HG03025 (cell line): ENCODE data around the gene LRRC28.

Experiments
- ATAC-seq: cut with Tn5 transposase; IDR thresholded peaks from one replicate; pipeline ENCODE4 v1.9.1; 2021; ENCODE audit warnings: mild to moderate bottlenecking, moderate library complexity; ENCODE audit not compliant: unreplicated experiment, low FRiP score

The LRRC28 gene

DNA sequence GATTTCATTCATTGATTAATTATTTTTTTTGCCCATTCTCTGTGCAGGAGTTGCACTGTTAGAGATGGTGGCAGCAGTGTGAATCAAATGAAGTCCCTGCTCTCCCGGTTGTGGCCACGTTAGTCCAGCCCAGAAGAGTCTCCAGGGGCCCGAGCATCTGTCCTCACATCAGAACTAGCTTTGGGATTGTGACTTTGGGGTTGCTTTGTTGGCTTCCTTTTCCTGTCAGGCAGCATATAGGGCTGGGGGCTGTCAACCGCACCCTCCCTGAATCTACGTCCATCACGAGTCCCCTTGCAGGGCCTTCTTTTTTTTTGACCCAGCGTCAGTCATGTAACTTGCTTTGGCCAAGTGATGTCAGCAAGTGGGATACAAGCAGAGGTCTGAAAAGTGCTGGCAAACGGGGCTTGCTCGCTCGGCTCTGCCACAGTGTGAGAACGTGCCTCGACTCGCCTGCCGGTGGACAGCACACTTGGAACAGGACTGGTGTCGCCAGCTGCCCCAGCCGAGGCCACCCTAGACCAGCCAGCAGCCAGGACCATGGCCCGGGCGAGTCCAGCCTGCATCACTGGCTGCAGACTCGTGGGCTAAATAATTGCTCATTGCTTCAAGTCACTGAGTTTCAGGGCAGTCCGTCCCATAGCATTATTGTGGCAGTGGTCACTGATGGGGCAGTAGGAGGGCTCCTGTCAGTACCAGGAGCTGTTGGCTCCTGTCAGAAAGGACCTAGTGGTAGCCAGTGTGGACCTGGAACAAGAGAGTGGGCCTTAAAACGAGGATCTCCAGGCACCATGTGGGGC, 162.9 kb downstream of the LRRC28 start:
- no peak for ATAC-seq

DNA sequence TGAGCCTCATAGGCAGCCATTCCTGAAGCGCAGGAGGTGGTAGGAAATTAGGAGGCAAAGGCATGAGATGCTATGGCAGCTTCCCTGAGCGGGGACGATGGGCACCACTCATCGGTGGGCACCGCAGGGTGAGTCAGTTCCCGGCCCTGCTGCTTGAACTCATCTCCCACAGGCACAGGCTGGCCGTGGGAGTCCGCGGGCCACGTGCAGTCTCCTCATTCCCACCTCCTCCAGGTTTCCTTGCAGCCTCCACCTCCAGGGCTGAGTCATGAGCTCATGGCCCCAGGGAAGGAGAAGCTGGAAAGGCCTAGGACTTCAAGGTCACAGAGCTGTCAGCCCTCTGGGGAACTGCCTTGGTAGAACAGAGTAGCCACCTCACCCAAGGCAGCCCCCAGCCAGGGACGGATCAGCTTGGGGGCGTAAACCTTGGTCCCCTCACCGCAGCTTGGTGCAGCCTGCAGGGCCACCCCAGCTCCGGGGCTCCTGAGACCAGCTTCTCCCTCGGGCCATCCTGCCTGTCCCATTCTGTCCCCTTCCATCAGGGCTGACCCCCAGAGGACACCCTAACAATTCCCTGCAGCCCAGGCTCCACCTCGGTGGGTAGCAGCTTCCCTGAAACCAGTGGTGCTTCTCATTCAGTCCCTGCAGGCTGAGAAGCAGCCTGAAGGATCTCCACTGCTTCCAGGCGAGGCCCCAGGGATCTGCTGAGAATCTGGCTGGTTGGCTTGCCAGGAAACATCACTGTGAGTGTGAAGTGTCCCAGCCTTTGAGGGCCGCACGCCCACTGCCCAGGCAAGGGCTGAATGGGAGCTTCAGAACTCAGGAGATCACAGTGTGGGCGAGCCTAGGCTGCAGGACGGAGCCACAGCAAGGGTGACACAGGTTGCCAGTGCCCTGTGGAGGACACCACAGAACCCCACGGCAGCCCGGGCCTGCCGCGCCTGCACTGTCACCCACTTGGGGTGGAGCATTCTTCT, 163.8 kb downstream of the LRRC28 start:
- no peak for ATAC-seq

DNA sequence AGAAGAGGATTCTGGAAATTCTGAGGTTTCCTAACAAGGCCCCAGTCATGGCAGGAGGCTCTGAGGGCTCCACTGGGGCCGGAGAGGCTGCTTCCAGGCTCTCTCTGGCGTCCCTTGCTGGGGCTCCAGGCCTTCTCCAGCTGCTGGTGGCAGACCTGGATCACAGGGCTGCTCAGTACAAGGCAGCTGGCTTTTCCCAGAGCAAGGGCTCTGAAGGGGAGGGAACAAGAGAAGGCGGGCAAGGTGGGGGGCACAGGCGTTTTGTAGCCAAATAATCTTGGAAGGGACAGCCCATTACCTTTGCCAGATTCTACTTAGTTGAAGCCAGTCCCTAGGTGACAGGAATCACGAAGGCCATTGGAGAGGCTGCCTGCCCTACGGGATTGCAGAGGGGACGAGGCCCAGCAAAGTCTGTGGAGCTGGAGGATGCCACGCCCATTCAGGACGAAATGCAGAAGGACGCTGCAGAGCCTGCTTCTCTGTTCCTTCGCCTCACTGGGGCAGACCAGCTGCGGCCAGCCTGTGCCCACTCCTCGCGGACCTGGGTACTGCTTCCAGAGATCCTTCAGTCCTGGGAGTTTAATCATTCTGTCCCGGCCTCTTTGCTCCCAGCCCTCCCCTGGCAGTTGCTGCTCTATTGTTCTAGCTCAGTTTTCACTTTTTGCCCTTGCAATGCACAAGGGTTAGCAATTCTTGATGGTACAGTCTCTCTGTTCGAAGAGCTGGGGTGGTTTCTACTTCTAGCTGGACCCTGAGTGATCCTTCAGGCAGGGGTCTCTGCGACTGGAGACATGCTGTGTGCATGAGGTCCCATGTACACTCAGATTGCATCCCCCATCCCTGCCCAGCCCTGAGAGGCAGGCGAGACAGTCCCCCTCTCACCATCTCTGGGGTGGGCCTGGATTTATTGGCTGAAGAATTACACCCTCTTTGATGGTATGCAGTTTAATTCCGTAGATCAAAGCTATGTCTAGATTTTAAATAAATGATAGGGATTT, 165.2 kb downstream of the LRRC28 start:
- no peak for ATAC-seq

DNA sequence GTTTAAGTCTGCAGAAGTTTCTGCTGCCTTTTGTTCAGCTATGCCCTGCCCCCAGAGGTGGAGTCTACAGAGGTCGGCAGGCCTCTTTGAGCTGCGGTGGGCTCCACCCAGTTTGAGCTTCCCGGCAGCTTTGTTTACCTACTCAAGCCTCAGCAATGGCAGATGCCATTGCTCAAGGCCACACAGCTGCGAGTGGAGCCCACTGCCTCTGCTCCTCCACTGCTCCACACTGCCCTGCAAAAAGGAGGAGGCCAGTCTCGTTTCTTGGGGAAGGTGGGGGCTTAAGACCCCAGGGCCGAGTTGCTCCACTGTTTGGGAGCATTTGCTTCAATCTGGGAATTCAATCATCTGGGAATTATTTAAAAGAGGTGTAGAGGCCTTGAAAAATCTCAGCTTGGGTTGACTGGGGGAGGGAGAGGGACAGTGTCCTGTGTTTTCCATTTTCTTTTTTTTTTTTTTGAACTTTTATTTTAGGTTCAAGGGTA, 169.9 kb downstream of the LRRC28 start:
- ATAC-seq = no peak

DNA sequence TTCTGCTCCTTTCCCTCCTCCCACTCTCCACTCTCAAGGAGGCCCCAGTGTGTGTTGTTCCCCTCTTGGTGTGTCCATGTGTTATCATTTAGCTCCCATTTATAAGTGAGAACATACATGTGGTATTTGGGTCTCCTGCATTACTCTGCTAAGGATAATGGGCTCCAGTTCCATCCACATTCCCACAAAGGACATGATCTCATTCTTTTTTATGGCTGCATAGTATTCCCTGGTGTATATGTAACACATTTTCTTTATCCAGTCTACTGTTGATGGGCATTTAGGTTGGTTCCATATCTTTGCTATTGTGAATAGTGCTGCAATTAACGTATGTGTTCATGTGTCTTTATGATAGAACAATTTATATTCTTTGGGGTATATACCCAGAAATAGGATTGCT, 170.5 kb downstream of the LRRC28 start:
- ATAC-seq = no peak

DNA sequence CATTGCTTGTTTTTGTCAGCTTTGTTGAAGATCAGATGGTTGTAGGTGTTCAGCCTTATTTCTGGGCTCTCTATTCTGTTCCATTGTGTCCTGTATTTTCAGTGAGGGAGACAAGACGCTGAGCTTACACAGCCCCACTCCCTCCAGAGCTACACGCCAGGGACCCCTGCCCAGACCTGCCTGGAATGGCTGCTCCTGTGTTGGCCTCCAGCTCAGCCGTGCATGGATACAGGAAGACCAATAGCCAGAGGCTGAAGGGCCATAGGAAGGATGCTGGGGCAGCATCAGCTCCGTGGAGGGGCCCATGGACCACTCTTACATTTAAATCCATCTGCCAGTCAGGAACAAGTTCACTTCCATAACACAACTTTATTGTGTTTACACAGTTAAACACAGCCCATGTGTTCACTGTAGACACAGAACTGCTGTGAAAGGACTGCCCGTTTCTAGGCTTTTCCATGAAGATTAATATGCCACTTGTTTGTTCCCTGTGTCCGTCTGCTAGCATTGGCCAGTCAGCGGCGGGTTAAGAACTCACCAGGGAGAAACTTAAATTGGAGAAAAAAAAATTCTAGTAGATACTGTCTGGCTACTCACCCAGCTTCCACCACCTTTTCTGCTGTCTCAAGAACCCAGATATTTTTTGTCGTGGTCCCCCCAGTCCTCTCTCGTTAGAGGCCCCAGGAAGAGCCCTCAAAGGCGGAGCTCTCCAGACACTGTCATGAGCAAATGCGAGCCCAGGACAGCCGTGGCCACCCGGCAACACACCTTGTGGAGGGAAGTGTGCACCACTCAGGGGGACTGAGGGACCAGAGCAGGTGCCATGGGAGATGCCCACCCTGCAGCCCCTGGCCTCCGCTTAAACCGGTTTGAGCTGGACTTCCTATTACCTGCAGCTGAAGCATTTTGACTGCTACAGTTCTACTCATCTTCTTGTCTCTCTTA, 172.2 kb downstream of the LRRC28 start:
- ATAC-seq = no peak

DNA sequence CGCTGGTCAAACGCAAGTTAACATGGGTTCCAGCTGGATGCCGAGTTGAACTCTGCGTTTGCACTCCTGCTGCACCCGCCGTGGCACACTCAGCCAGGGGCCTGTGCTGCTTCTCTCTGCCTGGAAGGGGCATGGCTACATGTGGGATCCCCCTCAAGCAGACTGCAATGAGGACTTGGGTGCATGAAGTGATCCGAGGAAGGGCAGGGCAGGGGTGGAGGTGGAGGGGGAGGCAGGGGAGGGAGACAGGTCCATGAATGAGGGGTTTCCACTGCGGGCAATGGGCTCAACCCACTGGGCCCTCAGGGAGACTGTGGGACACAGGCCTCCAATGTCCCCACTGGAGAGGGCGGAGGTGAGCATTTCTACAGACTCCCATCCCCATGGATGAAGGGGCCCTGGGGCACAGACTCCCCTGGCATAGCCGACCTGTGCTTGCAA, 172.9 kb downstream of the LRRC28 start:
- ATAC-seq = no peak

DNA sequence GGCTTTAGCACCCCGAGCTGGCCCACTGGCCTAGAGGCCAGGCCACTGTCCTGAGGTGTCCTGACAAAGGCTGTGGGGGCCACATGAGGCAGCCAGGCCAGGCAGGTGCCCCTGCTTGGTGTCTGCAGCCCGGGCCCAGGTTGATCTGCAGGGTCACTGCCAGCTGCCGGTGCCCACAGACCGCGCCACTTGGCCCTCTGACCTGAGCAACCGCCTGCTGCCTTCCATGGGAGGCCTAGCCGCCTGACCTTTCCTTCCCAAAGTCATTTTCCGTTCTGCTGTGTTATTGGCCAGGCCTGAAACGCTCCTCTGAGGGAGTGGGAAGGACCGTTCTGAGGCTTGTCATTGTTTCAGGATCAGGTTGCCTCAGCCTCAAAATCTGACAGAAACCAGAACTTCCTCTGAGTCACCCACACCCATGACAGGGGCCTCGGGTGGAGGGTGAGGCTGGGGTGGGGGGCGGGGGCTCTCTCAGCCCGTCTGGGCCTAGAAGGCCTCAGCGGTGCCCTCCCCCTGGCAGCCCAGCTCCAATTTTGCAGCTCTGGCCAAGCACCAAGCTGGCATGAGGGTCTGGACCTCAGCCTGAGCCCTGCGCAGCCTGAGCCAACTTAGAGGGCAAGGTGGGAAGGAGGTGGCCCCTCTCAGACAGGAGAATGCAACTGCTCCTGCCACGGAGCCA, 173.8 kb downstream of the LRRC28 start:
- ATAC-seq = peak; percentile 89

DNA sequence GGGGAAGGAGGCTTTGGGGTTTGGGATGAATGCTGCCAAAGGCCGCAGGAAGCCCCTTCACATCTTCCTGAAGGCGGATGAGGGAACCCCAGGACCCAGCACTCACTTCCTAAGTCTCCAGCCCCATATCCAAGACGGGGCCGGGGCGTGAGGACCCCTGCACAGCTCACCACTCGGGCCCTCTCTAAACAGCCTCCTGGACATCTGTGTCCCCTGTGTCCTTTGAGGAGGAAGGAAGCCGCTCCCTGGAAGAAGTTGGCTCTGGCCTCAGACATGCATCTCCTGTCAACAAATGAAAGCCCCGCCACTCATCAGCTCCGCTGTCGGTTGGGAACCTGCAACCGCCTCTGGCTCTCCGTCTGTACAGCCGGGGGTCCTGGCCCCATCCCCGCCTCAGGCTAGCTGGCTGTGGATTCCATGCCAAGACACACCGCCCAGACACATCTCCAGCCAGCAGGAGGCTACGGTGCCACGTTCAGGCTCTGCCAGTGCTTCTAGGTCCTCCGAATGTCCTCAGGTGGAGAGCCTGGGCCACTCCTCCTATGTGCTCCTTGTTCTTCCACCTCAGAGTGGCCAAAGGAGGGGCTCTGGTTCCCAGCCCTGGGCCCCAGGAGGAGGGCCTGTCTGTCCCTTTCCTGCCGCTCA, 174.5 kb downstream of the LRRC28 start:
- ATAC-seq = no peak

DNA sequence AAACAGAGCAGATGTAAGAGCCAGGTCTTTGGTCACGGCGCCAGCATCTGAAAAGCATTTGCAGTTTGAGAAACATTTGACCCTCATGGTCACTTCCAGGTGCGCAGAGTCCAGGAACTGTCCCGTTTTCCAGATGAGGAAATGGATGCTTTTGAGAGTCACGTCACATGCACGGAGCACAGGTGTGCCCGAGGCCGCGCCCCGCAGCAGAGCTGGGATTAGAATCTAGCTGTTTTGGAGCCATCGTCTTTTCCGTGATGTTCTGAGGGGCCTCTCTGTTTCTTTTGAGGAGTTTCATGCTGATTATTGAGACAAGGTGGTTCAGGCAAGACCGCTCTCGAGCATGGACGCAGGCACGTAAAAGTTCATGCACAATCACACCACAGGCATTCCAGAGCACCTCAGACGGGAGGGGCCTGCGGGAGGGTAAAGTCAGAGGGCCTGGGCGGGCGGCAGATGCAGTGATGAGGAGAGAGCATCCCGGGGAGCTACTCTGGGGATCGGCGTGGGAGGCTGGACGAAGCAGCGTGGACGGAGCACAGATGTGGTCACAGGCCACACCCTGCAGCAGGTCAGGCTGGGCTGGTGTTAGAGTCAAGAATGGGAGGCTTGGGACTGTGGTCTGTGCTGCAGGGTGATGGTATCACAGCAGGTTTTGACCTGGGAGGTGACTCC, 175.3 kb downstream of the LRRC28 start:
- ATAC-seq = no peak

DNA sequence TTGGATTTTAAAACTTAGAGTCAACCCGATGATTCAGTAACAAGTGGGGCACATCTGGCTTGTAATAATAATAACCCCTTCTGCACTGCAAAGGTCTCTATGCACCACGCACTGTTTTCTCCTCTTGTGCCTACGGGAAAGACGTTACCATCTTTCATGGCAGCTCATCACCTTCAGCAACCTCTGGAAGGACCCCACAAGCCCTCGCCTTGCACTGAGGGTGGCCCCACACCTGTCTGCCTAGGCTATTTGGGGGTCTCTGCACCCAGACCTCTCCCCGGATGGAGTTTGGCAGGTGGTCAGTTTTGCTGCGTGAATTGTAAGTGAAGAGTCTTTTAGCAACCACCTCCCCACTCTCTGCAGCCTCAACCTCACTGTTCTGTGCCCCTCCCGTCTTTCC, 175.9 kb downstream of the LRRC28 start:
- no peak for ATAC-seq

DNA sequence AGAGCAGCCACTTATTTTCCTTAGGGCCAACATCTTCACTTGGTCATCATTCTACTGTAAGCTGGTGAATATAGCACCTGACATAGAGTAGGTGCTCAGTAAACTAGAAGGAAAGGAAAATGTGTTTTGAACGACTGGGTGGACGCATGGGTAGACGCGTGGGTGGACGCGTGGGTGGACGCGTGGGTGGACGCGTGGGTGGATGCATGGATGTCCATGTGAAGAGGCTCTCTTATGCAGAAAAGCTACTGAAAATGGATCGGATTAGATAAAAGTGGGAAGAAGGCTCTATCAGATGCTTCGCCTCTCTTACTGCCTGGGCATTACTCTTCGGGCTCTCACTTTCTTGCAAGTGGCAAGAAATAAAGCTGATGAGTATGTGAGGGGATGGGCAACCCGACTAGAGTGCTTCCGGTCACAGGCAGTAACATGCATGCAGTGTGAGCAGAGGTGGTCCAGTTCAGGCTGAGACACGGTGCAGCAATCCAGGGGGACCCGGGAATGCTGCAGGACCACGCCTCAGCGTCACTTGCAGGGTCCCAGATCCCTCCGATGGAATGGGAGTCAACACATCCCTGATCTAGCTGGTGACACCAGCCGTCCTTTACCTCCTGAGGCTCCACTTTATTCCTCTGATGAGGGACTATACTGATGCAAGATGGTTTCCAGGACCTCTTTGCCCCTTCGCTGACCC, 176.5 kb downstream of the LRRC28 start:
- ATAC-seq = no peak

DNA sequence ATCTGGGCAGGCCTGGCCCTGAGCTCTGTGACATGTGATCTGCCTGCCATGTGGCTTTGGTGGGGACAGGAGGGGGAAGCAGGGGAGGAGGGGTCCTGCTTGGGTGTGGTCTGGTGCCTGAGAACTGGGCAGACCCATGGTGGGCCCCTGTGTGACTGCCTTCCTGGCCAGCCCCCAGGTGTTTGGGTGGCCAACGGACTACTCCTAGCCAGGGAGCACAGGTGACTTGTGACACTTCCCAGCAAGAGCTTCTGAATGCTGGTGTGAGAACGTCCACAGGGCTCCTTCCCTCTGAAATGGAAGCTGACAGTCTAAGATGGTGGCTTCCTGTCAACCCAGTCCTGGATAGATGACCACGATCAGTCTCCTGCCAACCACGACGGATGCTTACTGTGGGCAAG, 178.4 kb downstream of the LRRC28 start:
- no peak for ATAC-seq

DNA sequence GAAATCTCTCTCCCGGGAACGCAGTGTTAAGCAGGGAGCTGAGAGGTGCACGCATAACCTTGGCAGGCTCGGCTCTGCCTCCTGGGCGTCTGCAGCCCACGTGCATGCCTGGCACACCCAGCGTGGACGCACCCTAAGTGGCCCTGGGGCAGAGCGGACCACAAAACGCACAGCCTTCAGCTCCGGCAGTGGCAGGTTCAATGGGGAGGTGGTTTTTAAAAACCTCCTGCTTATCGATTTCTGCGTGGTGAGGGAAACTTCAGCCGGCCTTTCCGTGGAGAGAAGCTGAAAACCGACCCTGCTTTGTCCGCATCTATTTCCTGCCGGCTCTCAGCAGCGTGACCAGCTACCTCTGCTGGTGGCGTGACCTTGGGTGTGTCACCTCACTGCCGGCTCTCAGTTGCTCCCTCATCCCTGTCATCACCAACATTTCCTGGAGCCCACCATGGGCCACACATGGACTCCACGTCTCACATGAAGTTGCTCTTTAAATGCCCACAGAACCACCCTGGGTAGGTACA, 179.7 kb downstream of the LRRC28 start:
- ATAC-seq = no peak

DNA sequence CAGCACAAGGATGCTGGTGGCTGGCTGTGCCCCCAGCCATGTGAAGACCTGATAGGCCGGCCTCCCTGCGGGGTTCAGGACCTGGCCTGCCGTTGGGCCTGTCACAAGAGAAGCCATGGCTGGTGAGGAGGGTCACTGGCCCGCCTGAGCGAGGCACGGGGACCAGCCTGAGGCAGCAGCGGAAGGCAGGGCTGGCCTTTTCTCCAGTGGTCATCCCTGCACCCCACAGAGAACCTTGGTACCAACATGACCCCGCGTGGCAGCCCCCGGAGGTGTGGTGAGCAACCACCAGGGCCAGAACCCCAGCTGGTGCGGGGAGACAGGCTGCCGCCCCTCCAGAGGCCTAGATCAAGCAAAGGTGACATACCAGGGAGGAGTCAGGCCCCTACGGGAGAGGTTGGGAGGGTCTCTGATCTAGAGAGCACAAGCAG, 180.4 kb downstream of the LRRC28 start:
- ATAC-seq = no peak

DNA sequence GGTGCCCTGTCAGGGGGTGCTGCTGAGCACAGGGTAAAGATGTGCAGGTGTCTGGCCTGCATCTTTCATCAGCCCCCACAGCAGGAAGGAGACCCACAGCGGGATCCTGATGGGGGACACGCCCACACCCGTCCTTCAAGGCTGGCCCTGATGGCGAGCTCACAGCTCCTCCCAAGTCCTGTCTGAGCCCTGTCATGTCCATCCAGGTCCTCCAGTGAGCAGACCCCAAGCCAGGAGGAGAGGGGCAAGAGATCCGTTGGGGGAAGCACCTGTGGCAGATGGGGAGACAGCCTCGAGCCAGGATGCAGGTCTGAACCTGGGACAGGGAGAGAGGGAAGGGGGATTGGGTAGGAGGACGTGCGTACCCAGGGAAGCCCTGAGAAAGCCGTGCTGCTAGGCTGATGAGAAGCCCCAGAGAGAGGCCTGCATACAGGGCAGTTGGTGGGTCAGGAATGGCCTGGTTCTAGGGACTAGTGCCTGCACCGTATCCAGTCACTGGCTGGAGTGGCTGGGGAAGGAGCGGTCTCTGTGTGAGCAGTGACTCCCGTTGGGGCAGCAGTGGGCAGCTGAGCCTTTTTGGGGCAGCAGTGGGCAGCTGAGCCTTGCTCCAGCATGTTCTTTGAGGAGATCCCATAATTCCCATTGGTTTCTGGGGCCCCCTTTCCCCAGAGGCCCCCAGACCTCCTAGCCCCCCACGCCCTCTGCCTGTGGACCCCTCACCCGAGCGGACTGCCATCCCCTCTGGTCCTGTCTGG, 181.2 kb downstream of the LRRC28 start:
- no peak for ATAC-seq
